HG02759 (cell line): ENCODE data around the gene PRRT1B.

Experiments
- ATAC-seq: cut with Tn5 transposase; IDR thresholded peaks from one replicate; pipeline ENCODE4 v1.9.1; 2021; ENCODE audit warnings: mild to moderate bottlenecking, moderate library complexity; ENCODE audit not compliant: unreplicated experiment

The PRRT1B gene

GRCh38 chr9:131594906-131595665 lies 49.8 kb downstream of the PRRT1B start:
- no peak for ATAC-seq

- ATAC-seq, result no peak
Measured at GRCh38 chr9:131595696-131596429, 50.5 kb downstream of the PRRT1B start.

DNA sequence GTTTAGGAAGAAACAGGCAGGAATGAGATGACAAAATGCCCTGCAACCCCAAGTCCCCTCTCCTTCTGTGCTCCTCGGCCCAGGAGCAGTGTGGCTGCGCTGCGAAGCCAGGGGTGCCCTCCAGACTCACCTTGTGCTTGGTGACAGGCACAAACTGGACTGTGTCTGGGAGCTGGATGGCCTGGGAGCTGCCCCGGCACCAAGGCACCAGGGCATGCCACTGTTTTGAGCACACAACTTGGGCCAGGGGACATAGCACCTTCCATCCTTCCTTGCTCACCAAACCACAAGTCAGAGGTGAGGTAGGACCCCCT lies 51.1 kb downstream of the PRRT1B start:
- no peak for ATAC-seq

DNA sequence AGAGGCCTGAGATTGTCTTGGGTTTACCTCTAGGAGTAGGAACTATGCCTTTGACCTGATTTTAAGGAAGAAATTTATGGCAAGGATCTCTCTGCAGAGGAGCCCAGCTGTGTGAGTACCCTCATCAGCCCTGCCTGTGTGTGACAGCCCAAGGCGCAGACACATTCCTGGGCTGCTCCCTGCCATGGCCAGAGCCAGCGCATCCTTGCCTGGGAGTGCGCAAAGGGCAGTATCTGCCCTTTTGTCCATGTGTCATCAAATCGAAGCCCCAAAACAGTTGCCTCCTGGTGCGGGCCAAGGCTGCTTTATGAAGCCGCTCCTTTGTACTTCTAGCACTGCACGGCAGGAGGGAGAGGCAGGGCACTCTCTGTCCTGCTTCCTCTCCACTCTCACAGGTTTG lies 51.9 kb downstream of the PRRT1B start:
- ATAC-seq, result no peak

- no peak for ATAC-seq
Measured at GRCh38 chr9:131598121-131598520, 52.8 kb downstream of the PRRT1B start.

- no peak for ATAC-seq
Measured at GRCh38 chr9:131601683-131602181, 56.4 kb downstream of the PRRT1B start.

- no peak for ATAC-seq
Measured at GRCh38 chr9:131603199-131603598, 57.9 kb downstream of the PRRT1B start.

GRCh38 chr9:131603711-131604439 lies 58.6 kb downstream of the PRRT1B start:
- no peak for ATAC-seq

DNA sequence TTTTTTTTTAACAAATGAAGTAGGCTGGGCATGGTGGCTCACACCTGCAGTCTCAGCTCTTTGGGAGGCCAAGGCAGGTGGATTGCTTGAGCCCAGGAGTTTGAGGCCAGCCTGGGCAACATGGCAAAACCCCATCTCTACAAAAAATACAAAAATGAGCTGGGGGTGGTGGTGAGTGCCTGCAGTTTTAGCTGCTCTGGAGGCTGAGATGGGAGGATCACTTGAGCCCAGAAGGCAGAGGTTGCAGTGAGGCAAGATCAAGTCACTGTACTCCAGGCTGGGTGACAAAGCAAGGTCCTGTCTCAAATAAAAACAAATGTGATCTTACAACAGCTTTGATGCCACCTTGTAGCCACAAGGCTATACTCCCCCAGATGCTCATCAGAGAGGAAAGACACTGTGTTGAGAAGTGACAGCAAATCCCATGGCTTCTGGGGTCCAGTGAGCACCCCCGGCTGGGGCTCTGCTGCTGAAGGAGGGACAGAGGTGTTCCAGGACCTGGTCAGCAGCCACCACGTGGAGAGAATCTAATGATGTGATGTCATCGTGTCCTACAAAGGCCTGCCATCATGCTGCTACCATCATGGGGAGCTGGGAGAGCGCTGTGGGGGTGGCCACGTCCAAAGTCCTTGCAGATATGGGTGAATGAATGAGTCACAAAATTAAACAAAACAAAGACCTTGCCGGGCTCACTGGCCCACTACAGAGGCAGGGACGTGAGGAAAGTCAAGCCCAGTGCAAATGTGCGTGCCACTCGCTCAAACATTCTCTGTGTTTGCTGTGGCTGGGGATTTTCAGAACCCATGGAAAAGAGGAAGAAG lies 60.7 kb downstream of the PRRT1B start:
- ATAC-seq, result no peak

DNA sequence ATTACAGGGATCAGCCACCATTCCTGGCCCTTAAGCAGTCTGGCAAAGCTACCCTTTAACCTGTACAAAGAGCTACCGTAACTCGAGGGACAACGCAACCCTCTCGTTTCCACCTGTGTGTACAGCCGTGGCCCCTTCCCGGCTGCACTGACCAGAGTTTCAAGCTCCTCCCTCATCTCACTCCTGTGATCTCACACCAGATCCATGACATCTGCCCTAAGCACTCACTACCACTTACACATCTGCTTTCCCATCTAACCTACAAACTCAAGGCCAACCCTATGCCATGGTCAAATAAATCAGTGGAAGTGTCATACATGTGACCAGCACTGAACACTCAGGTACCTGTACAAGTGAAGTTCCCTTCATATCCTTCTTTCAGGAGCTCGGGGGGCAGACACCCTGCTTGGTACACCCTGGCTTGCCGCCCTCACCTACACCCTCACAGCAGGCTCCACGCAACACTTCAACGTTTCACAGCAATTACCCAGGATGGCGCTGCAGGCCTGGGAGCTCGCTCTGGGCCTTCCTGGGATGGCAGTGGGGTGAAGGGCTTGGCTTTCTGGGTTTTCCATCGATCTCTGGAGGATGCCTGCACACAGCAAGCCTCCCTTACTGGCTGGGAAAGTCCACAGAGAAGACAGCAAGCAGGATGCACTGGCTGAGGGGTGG lies 61.7 kb downstream of the PRRT1B start:
- no peak for ATAC-seq

DNA sequence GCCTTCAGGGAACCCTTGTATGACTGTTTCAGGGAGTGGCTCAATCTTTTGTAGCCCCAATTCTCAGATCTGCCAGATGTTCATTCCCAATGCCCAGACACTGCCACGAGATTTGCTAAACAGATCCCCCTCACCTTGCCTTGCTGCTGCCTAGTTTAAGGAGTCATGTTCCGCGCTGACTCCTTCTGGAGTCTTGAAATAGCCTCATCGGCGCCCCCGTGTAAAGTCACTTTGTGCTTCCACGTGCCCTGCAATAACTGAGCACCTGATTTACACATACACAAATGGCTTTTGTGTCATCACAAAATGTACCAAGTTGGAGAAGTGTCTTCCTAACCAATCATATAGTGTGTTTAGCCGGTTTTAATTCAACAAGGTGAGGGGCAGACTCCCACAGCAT lies 62.3 kb downstream of the PRRT1B start:
- ATAC-seq, result no peak

GRCh38 chr9:131608493-131609037 lies 63.2 kb downstream of the PRRT1B start:
- ATAC-seq, result no peak
